Measurements from ENCODE around the gene ZNF544.
A peak's percentile ranks its signal among the peaks of the same experiment; 100 is the strongest.

The ZNF544 gene

DNA sequence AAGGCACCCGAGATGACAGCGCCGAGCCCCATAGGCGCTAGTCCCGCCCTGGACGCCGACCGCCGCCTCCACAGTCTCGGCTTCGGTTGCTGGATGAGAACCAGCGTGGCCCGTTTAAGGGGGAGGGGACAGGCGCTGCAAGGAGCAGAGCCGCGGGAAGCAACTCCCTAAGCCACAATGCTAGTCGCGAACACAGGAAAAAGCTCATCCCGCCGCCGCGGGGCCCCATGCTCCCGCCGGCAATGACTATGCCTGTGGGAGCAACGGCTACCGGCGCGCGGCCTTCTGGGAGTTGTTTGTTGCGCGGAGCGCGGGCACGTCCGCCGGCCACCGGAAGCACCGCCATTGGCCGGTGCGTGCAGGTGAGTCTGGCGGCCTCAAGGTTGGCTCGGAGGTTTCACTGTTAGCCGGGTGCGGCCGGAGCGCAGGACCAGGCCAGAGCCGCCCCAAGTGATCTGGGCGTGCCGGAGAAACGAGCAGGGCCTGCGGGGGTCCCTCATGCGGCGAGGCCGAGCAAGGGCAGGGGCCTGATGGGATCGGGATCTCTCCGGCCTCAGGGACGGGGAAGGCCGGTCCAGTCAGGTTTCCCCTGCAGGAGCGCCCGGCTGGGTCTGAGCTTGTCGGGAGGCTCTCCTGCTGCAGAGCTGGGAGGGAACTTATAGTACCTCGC is at the start of gene ZNF544:
Gene ZNF544 (plus strand): TSS at position 330 of the 670 bp plus-strand sequence. CDS start 15,110 bp downstream, outside the sequence.
- Histone ChIP-seq H3K4me1 (ENCODE audit: low read depth, poor library complexity, severe bottlenecking) (no peaks in the 10 kb centered on the region), H3K4me2 (no peak within 1 kb of the TSS; the same call in 1 of the 2 replicates), H3K79me2 (ENCODE audit: insufficient read depth, low read depth) (no peaks in the 10 kb centered on the region), H3K27me3 (ENCODE audit: insufficient read depth, low read depth) (no peaks in the 10 kb centered on the region), H2AFZ (ENCODE audit: low read depth) (peak within 1 kb of the TSS; percentile 50; the same call in 1 of the 2 replicates), H3K4me3 (IDR thresholded peaks at IDR 0.05; ENCODE audit: insufficient read depth, low read depth, low read length) (no peak within 1 kb of the TSS), H3K27ac (peak within 1 kb of the TSS; percentile 32; the same call in 1 of the 2 replicates), H3K36me3 (ENCODE audit: insufficient read depth) (no peaks in the 10 kb centered on the region), H3K9ac (peak within 1 kb of the TSS; percentile 46; the same call in 1 of the 2 replicates), H4K20me1 (ENCODE audit: insufficient read depth) (no peaks in the 10 kb centered on the region)
- TF ChIP-seq, protein P1, sequence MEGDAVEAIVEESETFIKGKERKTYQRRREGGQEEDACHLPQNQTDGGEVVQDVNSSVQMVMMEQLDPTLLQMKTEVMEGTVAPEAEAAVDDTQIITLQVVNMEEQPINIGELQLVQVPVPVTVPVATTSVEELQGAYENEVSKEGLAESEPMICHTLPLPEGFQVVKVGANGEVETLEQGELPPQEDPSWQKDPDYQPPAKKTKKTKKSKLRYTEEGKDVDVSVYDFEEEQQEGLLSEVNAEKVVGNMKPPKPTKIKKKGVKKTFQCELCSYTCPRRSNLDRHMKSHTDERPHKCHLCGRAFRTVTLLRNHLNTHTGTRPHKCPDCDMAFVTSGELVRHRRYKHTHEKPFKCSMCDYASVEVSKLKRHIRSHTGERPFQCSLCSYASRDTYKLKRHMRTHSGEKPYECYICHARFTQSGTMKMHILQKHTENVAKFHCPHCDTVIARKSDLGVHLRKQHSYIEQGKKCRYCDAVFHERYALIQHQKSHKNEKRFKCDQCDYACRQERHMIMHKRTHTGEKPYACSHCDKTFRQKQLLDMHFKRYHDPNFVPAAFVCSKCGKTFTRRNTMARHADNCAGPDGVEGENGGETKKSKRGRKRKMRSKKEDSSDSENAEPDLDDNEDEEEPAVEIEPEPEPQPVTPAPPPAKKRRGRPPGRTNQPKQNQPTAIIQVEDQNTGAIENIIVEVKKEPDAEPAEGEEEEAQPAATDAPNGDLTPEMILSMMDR (conservative IDR thresholded peaks at IDR 0.05; ENCODE audit: low read depth, low read length) = no peak

DNA sequence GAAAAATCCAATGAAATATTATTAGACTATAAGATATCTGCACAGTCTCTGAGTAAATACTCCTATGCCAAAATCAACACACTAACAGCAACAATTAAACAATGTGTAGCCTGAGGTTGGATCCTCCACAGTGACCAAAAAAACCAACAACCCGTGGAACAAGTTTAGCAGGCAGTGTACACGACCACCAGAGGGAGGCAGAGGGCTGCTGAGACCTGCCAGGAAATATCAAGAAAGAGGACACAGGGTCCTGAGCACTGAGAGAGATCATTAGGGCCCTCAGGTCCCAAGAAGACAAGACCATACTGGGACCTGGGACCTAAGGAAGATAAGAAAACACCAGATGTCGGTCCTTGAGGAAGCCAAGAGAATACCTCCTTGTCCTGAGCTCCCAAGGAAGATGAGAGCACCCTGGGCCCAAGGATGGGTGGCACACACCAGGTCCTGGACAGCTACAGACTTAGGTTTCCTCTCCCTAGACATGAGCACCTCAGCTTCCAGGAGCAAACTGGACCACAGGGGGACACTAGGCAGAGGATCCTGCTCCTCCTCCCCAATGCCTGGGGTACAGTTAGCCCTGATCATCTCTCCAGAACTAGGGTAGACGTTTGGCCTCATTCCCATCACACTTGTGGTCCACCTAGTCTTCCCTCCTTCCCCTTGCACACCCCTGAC is 46.7 kb upstream of the ZNF544 start:
- no peaks in the 10 kb centered on the region for H4K20me1 ChIP-seq (ENCODE audit: insufficient read depth)
- H3K4me3 ChIP-seq (IDR thresholded peaks at IDR 0.05; ENCODE audit: insufficient read depth, low read depth, low read length) = no peak overlapping the region
- no peaks in the 10 kb centered on the region for H3K27me3 ChIP-seq (ENCODE audit: insufficient read depth, low read depth)
- peak overlapping the region; percentile 82; the same call in 1 of the 2 replicates for H2AFZ ChIP-seq (ENCODE audit: low read depth)
- H3K27ac ChIP-seq = peak overlapping the region; percentile 96; the same call in 1 of the 2 replicates
- peaks cover 6% of the 10 kb centered on the region; the same call in 1 of the 2 replicates for H3K36me3 ChIP-seq (ENCODE audit: insufficient read depth)
- TF ChIP-seq, protein P1 (conservative IDR thresholded peaks at IDR 0.05; ENCODE audit: low read depth, low read length) = peak; percentile 77
- H3K4me2 ChIP-seq = peak overlapping the region; percentile 61; the same call in 1 of the 2 replicates
- no peaks in the 10 kb centered on the region for H3K4me1 ChIP-seq (ENCODE audit: low read depth, poor library complexity, severe bottlenecking)
- H3K9ac ChIP-seq = no peak overlapping the region; the same call in 1 of the 2 replicates
- 0 out of 2 replicates have a peak, but pooled peaks cover 4% of the 10 kb centered on the region for H3K79me2 ChIP-seq (ENCODE audit: insufficient read depth, low read depth)

DNA sequence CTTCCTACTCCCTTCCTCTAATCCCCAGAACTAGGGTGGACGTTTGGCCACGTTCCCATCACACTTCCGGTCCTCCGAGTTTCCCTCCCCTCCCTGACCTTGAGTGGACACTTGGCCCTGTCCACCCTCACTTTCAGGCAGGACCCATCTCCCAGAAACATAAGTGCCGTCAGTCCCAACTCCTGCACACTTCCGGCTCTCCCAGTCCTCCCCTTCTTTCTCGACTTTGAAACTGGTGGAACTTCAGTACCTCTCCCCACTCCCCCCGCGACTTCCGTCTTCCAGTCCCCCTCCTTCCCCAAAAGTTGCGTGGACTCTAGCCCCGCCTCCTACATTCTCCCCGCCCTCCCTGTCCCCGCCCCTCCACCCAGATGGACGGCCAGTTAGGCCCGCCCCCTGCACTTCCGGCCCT is 46.1 kb upstream of the ZNF544 start:
- Histone ChIP-seq H3K27ac (peak overlapping the region; percentile 96), H3K27me3 (ENCODE audit: insufficient read depth, low read depth) (no peaks in the 10 kb centered on the region), H3K9ac (peak overlapping the region; percentile 91; the same call in 1 of the 2 replicates)

More for the DNA sequence above, 46.1 kb upstream of the ZNF544 start:
- no peaks in the 10 kb centered on the region for H4K20me1 ChIP-seq (ENCODE audit: insufficient read depth)
- H3K36me3 ChIP-seq (ENCODE audit: insufficient read depth) = peaks cover 11% of the 10 kb centered on the region; the same call in 1 of the 2 replicates
- 0 out of 2 replicates have a peak, but pooled peaks cover 4% of the 10 kb centered on the region for H3K79me2 ChIP-seq (ENCODE audit: insufficient read depth, low read depth)
- H3K4me2 ChIP-seq = peak overlapping the region; percentile 61; the same call in 1 of the 2 replicates
- no peak overlapping the region for H3K4me3 ChIP-seq (IDR thresholded peaks at IDR 0.05; ENCODE audit: insufficient read depth, low read depth, low read length)
- H2AFZ ChIP-seq (ENCODE audit: low read depth) = peak overlapping the region; percentile 82; the same call in 1 of the 2 replicates
- no peaks in the 10 kb centered on the region for H3K4me1 ChIP-seq (ENCODE audit: low read depth, poor library complexity, severe bottlenecking)
- TF ChIP-seq, protein P1 (conservative IDR thresholded peaks at IDR 0.05; ENCODE audit: low read depth, low read length) = no peak

Measured in KMS-11 (cell line).